ENCODE measurements around the gene UBQLN2.
"Not testable (repeated sequence)": the region's sequence is repeated elsewhere in the genome, so short reads cannot be mapped to it uniquely, and the experiment has no call there.

The UBQLN2 gene

DNA sequence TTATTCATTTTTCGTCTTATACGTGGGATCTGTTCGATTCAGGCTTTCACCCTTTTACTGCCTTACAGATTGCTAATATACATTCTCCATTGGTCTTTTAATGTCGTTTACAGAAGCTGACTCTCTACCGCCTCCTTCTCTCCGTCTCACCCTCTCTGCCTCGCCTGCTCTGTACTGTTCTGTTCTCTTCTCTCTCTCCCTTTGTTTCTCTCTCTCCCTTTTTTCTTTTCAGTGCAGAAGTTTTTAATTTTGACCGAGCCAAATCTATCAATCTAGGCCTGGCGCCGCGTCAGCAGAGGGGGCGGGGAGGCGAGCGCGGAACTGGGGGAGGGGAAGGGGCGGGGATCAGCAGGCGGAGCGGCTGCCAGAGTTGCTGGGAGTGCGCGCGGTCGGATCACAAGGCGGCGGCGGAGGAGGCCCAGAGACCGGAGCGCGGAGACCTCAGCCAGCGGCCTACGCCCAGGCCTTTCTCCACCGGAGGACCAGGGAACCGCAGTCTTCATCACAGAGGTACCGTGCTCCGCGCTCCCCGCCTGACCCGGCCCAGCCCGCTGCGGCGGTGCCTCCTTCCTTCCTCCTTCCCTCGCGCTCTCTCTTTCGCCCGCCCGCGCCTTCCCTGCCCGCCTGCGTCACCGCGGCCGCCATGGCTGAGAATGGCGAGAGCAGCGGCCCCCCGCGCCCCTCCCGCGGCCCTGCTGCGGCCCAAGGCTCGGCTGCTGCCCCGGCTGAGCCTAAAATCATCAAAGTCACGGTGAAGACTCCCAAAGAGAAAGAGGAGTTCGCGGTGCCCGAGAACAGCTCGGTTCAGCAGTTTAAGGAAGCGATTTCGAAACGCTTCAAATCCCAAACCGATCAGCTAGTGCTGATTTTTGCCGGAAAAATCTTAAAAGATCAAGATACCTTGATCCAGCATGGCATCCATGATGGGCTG lies at the start of gene UBQLN2:
TSS of gene UBQLN2 (plus strand) at position 397 of the 931 bp plus-strand sequence. CDS start at position 644, 247 bp downstream.
- DNase-seq, result peak; percentile 80

DNA sequence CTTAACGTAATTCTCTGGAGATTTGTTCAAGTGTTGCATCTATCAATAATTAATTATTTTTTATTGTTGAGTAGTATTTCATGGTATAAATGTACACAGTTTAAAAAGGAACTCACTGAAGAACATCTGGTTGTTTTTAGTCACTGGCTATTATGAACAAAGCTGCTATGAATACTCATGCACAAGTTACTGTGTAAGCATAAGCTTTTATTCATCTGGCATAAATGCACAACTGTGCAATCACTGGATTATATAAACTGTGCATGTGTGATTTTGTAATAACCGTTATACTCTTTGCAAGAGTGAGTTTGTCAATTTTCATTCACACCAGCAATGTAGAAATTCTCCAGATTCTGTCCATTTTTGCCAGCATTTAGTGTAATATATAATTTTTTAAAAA lies 43.8 kb upstream of the UBQLN2 start:
- DNase-seq, result no peak

DNA sequence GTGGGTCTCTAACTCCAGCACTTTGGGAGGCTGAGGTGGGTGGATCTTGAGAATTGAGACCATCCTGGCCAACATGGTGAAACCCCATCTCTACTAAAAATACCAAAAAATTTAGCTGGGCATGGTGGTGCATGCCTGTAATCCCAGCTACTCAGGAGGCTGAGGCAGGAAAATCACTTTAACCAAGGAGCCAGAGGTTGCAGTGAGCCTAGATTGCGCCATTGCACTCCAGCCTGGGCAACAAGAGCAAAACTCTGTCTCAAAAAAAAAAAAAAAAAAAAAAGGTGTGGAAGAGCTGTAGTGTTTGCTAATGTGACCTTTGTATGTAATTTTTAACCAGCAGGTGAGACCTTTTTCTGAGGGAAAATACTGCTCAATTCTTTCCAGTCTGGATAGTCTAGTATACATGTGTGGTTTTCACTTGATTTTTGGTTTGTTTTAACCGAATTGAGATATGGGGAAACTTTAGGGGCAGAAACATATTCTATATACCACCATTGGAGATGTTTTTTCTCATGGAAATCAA lies 33.9 kb upstream of the UBQLN2 start:
- not testable (repeated sequence) for DNase-seq

DNA sequence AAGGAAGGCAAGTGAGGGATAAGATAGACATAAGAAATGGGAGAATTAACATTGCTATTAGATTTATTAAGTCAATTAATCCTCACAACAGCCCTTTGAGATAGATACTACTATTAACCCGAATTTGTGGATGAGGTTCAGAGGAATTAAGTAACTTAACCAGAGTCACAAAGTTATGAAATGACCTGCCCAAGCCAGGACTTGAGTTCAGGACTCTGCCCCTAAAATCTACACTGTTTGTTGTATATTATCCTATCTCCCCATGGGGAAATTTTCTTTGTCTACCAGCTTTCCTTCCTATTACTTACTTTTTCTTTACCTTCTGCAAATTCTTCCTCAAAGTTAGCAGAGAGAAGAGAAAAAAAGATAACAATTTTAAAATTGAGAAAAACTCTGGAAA lies 33.4 kb upstream of the UBQLN2 start:
- DNase-seq, result no peak

DNA sequence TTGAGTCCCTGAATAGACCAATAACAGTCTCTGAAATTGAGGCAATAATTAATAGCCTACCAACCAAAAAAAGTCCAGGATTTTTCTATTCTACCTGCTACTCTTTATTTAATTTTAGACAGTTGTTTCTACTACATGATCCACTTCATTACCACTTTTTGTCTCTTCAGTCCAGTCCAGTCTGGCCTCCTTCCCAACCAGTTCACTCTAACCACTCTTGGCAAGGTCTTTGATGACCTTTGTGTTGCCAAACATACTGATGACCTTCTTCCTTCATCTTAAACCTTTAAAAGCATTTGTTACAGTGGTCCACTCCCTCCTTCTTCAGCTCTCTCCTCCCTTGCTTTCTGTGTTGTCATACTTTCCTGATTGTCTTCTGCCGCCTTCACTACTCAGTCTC lies 12.8 kb upstream of the UBQLN2 start:
- no peak for DNase-seq

DNA sequence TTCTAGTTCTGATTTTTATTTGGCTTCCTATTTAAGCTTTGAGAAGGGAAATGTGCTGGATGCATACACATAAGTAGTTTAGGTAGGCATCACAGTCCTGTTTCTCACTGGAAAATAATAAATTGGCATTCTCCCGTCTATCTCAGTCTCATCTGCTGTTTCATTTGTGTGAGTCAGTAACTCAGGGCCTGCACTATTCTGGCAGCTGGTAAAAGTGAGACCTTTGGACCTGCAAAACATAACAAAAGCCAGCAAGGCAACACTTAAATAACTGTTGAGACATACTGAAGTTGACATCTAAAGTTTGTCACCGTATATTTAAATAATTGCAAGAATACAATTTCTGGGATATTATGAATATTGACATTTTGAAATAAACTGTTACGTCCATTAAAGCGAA lies 8.6 kb upstream of the UBQLN2 start:
- DNase-seq, result no peak

DNA sequence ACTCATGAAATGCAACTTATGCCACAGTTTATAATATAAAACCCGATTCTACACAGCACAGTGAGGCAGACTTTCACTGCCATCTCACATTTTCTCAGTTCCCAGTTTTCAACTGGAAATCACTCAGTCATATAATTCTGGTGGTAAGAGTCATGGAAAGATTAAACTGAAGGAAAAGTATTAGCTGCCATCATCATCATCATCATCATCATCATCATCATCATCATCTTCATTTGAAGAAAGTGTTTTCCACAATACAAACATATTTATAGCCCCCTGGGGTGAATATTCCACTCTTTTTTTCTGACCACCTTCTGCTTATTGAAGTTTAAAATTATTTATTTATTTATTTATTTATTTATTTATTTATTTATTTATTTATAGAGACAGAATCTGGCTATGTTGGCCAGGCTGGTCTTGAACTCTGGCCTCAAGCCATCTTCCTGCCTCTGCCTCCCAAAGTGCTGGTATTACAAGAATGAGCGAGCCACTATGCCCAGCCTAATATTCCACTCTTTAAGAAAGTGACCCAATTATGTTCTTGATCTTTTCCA lies 6.0 kb upstream of the UBQLN2 start:
- no peak for DNase-seq

DNA sequence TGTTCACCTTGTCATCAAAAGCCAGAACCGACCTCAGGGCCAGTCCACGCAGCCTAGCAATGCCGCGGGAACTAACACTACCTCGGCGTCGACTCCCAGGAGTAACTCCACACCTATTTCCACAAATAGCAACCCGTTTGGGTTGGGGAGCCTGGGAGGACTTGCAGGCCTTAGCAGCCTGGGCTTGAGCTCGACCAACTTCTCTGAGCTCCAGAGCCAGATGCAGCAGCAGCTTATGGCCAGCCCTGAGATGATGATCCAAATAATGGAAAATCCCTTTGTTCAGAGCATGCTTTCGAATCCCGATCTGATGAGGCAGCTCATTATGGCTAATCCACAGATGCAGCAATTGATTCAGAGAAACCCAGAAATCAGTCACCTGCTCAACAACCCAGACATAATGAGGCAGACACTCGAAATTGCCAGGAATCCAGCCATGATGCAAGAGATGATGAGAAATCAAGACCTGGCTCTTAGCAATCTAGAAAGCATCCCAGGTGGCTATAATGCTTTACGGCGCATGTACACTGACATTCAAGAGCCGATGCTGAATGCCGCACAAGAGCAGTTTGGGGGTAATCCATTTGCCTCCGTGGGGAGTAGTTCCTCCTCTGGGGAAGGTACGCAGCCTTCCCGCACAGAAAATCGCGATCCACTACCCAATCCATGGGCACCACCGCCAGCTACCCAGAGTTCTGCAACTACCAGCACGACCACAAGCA lies 898 bp downstream of the UBQLN2 start:
- DNase-seq, result peak; percentile 45

DNA sequence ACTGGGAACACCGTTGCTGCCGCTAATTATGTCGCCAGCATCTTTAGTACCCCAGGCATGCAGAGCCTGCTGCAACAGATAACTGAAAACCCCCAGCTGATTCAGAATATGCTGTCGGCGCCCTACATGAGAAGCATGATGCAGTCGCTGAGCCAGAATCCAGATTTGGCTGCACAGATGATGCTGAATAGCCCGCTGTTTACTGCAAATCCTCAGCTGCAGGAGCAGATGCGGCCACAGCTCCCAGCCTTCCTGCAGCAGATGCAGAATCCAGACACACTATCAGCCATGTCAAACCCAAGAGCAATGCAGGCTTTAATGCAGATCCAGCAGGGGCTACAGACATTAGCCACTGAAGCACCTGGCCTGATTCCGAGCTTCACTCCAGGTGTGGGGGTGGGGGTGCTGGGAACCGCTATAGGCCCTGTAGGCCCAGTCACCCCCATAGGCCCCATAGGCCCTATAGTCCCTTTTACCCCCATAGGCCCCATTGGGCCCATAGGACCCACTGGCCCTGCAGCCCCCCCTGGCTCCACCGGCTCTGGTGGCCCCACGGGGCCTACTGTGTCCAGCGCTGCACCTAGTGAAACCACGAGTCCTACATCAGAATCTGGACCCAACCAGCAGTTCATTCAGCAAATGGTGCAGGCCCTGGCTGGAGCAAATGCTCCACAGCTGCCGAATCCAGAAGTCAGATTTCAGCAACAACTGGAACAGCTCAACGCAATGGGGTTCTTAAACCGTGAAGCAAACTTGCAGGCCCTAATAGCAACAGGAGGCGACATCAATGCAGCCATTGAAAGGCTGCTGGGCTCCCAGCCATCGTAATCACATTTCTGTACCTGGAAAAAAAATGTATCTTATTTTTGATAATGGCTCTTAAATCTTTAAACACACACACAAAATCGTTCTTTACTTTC lies 1.8 kb downstream of the UBQLN2 start:
- peak; percentile 7 for DNase-seq

DNA sequence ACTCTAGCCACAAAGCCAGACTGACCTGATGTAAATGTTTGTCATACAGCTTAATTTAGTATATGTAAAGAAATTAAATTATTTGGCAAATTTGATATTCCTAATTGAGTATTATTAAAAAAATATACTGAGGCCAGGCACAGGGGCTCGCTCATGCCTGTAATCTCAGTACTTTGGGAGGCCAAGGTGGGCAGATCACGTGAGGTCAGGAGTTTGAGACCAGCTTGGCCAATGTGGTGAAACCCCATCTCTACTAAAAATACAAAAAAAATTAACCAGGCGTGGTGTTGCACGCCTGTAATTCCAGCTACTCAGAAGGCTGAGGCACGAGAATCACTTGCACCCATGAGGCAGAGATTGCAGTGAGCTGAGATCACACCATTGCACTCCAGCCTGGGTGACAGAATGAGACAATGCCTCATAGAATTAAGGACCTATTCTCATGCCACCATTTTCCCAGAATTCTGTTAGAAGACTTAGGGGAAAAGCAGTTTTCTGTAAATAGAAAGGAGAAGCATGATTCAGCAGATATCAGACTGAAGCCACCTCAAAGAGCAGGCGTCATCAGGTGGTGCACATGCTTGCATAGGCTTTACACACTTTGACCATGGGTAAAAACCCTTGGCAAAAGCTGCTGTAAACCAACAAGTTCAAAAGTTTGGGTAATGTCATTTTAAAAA lies 6.1 kb downstream of the UBQLN2 start:
- no peak for DNase-seq

DNA sequence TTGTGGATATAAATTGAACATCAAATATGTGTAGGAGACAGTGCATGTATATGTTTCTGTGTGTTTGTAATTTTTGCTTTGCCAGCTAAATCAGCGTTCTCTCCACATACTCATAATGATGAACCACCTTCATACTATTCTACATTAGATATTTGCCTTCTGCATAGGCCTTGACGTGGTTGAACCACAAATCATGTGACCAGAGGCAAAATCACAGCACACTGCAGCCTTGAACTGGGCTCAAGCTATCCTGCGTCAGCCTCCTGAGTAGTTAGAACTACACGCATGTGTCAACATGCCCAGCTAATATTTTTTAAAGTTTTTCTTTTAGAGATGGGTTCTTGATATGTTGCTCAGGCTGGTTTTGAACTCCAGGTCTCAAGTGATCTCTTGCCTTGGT lies 9.5 kb downstream of the UBQLN2 start:
- no peak for DNase-seq

DNA sequence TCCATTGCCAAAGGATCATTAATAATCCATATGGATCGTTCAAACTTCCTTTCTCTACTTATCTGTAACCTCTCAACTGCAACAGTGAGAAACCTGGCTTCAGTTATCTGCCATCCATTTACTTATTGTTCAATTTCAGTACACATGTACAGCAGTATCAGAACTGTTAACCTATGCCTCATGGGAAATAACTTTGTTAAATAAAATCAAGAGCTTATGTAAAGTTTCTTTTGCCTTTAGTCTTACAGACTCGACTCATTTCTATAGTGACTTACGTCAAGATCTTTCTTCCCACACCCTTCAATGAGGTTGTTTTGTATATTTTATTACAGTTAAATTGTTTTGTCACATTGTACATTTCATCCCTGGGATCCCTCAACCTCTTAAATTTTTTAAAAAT lies 11.4 kb downstream of the UBQLN2 start:
- DNase-seq, result no peak

DNA sequence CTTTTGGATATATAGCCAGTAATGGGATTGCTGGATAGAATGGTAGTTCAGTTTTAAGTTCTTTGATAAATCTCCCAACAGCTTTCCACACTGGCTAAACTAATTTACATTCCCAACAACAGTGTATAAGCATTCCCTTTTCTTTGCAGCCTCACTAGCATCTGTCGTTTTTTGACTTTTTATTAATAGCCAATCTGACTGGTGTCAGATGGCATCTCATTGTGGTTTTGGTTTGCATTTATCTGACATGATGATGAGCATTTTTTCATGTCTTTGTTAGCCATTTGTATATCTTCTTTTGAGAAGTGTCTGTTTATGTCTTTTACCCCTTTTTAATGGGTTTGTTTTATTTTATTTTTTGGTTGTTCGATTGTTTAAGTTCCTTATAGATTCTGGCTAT lies 13.3 kb downstream of the UBQLN2 start:
- DNase-seq, result no peak

DNA sequence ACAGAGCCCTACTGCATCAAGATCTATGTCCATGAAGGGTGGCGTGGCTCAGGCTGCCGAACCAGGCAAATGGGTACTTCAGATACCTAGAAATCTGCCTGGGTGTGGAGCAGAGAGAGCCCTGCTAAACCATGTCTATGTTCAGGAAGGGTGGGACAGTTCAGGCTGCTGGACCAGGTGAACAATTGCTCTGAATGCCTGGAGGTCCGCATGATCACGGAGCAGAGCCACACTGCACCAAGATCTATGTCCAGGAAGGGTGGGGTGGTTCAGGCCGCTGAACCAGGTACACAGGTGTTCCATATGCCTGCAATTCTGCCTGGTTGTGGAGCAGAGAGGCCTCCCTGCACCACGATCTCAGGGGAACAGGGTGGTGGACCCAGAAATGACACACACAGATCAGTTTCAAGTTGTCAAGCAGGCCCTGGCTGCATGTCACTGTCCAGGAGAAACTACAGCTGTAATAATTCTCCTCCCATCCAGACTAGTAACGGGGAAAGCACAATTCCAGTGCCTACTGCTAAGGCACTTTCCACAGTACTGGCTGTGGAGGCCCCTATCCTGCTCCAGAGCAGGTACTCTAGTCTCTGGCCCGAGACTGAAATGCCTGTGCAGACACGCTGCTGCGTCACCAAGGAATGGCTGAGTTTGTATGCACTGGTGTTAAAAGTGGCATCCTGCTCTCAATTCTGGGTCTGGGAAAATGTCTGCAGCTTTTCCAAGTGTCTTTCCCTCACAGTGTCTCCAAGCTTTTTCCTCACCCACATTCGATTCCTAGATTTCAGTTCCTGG lies 25.2 kb downstream of the UBQLN2 start:
- no peak for DNase-seq

DNA sequence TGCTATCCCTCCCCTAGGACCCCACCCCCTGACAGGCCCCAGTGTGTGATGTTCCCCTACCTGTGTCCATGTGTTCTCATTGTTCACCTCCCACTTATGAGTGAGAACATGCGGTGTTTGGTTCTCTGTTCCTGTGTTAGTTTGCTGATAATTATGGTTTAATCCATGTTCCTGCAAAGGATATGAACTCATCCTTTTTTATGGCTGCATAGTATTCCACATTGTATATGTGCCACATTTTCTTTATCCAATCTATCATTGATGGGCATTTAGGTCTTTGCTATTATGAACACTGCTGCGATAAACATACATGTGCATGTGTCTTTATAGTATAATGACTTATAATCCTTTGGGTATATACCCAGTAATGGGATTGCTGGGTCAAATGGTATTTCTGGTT lies 28.4 kb downstream of the UBQLN2 start:
- DNase-seq, result not testable (repeated sequence)

DNA sequence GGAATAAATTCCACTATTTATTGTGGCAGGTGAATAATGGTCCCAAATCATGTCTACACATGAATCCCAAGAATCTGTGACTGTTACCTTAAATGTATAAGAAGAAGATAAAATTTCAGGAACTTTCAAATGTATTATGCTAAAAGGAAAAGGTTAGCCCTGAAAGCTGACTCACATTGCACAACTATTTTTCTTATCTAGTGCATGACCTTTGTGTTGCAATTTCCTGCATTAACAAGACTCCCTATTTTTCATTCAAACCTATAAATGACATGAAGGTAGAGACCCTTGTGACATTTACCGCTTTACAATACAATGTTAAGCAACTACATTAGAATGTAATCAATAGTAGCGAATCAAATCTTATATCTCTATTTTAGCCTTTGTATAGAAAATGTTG lies 36.7 kb downstream of the UBQLN2 start:
- DNase-seq, result no peak

DNA sequence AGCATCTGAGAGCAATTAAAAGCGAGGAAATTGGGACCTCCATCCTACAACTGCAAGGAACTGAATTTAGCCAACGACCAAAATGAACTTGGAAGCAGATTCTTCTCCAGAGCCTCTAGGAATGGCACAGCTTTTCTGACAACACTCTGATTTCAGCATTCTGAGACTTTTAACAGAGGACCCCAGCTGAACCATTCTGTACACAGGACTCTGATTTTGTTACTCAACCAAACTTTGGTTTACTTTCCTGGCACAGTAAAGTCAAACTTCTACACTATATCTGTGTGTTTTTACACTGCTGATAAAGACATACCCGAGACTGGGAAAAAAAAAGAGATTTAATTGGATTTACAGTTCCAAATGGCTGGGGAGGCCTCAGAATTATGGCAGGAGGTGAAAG lies 37.6 kb downstream of the UBQLN2 start:
- DNase-seq, result no peak

DNA sequence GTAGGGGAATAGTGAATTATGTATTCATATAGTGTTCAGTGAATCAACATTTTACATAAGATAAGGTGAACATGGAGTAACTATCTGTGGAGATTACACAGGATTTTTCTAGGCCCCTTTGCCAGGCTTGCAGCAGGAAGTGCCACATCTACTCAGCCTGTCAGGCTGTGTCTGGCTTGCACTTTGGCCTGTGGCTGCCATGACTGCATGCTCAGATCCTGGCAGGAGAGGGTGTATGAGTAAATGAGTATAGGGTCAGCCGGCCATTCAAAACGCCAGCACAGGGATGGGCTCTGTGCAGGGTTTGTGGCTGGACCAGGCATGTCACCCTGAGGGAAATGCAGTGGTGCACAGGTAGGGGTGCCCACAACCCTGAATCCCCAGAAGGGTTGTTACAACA lies 51.9 kb downstream of the UBQLN2 start:
- no peak for DNase-seq

Data from activated naive CD4-positive, alpha-beta T cell treated with Interleukin-2 at 50 U/mL for 16 hours (primary cell).